ENCODE data around the gene CD80.
"Not testable (repeated sequence)": the region's sequence is repeated elsewhere in the genome, so short reads cannot be mapped to it uniquely, and the experiment has no call there.

Gene CD80

DNA sequence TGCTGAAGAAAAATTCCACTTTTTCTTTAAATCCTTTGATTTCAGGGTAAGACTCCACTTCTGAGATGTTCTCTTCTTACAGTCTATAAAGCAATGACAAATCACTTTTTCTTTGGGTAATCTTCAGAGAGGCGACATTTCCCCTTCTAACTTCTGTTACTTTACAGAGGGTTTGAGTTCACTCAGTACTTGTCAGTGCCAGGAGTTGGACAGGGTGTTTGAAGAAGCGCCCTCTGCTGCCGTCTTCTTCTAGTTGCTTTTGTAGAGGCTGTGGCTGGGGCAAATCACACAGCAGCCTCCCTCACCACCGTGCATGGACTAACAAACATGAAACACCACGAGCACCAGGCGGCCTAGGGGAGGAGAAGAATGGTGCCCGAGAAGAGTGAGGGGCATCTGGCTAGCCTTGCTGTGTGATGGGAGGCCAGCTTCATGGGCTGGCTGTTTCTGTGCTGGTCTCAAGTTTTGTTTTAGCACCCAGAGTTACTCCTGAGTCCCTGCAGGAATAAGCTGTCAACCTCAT is at the start of gene CD80:
Gene CD80, minus strand, starts transcription at position 174 of the 523 bp plus-strand sequence. CDS start 1,886 bp downstream, outside the sequence.
- no peak for DNase-seq (ENCODE audit: low read depth in 2 of 2)

DNA sequence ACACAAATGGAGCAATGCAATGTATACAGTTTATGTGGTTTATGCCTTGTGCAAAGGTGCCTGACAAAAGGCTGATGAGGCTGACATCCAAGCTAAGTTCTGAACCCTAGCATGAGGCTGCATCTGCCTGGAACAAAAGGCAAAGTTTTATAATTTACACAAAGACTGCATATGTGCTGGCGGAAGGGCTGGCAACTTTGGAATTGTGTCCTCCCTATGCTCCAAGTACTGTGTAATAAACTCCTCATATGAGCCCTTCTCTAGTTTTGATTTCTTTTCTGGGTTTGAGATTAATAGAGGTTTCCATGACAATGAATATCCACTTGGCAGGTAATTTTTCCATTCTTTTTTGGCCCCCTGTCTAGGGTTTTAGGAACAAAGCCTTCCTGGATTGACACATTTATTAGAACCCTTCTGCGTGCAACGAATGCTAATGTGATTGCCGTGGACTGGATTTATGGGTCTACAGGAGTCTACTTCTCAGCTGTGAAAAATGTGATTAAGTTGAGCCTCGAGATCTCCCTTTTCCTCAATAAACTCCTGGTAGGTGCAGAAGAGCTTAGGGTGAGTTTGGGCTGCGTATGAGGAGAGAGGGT is 49.1 kb upstream of the CD80 start:
- no peak for DNase-seq (ENCODE audit: low read depth in 2 of 2)

GRCh38 chr3:119604878-119605277 is 45.5 kb upstream of the CD80 start:
- DNase-seq (ENCODE audit: low read depth in 2 of 2): peak; percentile 27 to 40

DNA sequence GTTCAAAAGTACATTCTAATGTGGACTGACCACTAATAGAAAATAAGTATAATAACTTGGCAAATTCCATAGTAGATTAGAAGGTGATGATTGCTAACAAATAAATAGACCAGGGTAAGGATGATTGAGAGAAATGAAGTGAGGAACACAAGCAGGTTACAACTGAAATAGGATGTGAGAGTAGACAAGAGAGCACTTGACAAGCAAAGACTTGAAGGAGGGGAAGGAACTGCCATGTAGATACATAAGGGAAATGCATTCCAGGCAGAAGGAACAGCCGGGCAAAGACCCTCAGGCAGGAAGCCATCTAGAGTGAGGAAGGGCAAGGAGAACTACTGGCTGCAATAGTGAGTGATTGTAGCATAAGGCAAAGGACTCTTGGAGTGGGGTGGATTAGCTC is 43.3 kb upstream of the CD80 start:
- no peak for DNase-seq (ENCODE audit: low read depth in 2 of 2)

DNA sequence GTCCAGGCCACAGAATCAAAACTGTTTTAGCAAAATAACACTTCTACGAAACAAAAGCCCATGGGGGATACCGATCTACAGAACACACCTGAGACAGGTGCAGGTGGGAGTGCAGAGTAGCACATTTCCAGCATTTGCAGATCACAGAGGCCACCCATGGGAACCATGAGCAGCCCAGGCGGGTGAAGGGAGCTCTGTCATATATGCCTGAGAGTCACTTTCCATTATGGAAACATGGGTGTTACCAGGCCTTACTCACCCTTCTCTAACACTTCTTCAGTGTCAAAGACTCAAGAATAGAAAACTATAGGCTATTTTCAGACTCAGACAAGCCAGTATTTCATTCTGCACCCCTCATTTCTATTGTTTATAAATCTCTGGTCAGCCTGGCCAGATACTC is 41.7 kb upstream of the CD80 start:
- DNase-seq (ENCODE audit: low read depth in 2 of 2): no peak

DNA sequence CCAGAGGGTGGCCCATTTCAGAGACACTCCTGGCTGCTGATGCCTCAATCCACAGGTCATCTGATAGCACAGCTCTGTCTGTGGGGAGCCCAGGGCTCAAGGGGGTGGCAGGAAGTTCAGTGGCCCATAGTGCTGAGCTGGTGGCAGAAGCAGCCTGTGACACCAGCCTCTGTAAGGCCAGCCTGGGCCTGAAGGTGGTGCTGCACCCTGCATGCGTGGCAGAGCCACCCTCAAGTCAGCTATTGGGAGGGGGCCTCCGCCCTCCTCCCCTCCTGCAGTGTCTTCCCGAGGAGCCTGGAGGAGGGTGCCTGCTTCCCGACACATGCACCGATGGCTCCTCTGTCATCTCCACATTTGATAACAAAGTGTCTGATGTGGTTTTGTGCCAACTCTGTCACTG is 41.3 kb upstream of the CD80 start:
- DNase-seq (ENCODE audit: low read depth in 2 of 2): no peak

DNA sequence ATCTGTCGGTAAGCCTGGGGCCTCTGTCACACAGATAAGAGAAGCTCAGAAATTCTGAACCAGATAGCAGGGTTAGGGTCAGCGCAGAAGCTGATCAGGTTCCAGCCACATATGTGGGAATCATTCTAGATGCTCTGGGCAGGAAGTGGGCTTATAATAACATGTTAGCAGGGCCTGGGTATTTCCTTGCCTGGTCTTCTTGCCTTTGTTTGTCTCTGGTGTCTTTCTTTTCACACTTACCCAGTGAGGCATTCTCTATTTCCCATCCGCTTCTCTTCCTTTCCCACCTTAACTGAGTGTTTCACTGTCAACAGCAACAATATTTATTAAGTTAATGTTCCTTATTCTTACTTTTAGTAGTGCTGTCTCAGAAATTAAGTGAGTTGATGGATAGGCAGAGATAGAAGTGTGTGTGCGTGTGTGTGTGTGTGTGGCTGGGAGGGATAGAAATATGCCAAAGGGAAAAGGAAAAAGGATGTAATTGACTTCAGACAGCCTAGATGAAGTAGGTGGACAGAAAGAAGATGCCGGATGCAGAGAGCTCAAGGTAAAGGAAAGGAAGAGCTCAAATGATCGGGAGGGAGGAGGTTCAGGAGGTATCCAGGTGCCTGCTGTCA is 40.3 kb upstream of the CD80 start:
- DNase-seq (ENCODE audit: low read depth in 2 of 2): no peak

DNA sequence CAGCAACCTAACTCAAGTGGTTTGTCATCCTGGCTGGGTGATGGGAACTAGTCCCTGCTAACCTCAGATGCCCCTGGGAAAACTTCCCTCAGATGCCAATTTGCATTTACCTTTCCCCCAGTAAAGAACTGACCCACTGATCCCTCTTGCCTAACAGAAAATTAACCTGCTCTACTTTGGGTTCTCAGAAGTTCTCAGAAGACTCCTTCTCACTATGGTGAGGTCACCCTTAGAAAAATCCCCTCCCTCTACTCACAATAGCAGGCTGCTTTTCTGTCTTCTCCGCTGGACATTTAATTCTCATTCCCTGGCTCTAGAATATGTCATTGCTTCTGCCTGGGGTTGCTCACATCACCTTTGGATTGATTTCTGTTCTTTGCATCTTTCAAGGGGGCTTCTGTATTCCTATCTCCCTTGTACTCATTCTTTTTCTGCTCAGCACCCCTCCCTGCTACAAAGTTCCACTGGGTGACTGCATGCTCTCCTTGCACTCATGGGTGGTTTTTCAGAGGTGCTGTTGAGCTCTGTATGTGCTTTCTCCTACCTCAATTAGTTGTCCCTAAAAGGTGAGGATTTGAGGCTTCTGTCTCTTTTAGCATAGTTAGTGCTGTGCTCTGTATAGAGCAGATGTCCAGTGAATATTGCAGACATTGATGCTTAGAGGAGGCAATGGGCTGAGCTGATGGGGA is 39.1 kb upstream of the CD80 start:
- no peak for DNase-seq (ENCODE audit: low read depth in 2 of 2)

- no peak for DNase-seq (ENCODE audit: low read depth in 2 of 2)
Measured at GRCh38 chr3:119597548-119598288, 38.3 kb upstream of the CD80 start, which contains the start of gene PLA1A. TSS of gene PLA1A (plus strand) at chr3:119597885. CDS start at chr3:119597914, 29 bp downstream.

DNA sequence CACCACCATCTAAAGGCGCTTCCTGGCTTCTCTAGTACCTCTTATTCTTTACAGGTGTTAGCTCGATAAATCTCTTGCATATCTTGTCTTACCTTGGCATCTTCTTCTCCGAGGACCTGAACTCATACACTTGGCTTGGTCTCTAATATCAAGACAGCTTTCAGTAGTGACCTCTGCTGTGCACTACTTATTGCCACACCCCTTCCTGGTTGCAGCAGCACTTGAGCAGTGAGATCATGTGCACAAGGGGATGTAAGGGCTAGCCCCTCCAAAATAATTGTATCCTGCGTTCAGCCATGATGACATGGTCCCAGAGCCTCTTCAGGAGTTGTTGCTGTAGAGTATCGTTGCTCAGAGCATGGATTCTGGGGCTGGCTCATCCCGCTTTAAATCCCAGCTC is 37.0 kb upstream of the CD80 start:
- DNase-seq (ENCODE audit: low read depth in 2 of 2): no peak

DNA sequence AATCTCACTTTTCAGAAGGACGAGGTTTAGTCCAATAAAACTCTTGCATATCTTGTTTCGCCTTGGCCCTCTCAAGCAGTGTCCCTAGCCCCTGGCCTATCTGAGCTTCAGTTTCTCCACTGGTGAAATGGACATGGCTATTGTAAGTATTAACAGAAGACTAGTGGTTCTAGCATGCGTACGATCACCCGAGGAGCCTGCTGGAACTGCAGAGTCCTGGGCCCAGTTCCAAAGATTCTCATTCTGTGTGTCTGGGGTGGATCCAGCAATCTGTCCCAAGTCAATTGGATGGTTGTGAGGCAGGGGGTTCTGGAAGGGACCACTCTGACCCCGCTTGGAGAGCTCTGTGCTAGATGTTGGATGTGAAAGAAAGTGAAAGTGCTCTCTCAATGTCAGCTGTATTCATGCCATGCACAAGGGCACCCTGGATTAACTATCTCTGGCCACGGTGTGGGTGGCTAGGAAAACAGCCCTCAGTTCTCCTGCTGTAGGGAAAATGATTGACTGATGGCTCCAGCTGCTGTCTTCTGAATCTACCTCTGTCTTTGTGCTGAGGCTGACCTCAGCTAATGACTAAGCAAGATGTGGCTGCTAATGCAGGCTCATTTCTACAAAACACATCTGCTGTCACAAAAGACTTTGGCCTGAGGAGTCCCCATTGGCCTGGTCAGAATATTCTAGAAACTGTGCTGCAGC is 36.4 kb upstream of the CD80 start:
- DNase-seq (ENCODE audit: low read depth in 2 of 2): no peak

GRCh38 chr3:119594929-119595328 is 35.5 kb upstream of the CD80 start:
- not testable (repeated sequence) for DNase-seq (ENCODE audit: low read depth in 2 of 2)

GRCh38 chr3:119594066-119594465 is 34.7 kb upstream of the CD80 start:
- no peak for DNase-seq (ENCODE audit: low read depth in 2 of 2)

GRCh38 chr3:119592861-119593260 is 33.4 kb upstream of the CD80 start:
- no peak for DNase-seq (ENCODE audit: low read depth in 2 of 2)

DNA sequence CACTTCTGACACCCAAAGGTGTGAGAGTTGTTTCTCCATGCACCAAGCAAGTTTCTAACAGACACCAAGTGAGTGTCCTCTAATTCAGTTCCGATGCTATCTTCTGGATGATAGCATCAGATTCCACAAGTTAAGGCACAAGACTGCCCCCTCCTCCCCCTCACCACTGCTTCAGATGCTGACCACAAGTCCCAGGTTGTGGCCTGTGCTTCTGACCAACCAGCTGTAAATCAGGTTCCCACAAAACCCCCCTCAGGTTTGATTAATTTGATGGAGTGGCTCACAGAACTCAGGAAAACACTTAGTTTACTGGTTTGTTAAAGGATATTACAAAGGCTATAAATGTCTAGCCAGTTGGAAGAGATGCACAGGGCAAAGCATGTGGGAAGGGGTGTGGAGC is 31.3 kb upstream of the CD80 start:
- no peak for DNase-seq (ENCODE audit: low read depth in 2 of 2)

- no peak for DNase-seq (ENCODE audit: low read depth in 2 of 2)
Measured at GRCh38 chr3:119589102-119589773, 29.8 kb upstream of the CD80 start.

- no peak for DNase-seq (ENCODE audit: low read depth in 2 of 2)
Measured at GRCh38 chr3:119588112-119588511, 28.7 kb upstream of the CD80 start.

- DNase-seq (ENCODE audit: low read depth in 2 of 2): no peak
Measured at GRCh38 chr3:119586733-119587172, 27.3 kb upstream of the CD80 start.

GRCh38 chr3:119585856-119586570 is 26.6 kb upstream of the CD80 start:
- DNase-seq (ENCODE audit: low read depth in 2 of 2): no peak

DNA sequence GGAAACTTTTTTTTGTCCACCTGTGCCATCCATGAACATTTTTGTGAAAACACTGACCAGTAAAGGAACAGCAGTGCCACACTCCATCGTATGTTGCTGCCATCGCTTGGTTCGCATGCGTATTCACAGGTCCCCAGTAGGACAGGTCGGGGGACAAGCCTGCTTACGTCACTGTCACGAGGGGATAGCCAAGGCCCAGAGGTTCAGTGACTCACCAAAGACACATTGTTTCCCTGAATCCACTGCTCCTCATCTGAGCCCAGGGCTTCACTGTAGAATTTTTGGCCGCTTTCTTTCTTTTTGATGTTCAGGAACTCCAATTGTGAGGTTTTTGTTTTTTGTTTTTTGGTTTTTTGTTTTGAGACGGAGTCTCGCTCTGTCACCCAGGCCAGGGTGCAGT is 25.8 kb upstream of the CD80 start:
- no peak for DNase-seq (ENCODE audit: low read depth in 2 of 2)
